Activated CD8-positive, alpha-beta T cell treated with anti-CD3 and anti-CD28 coated beads for 36 hours (primary cell): Measurements from ENCODE around the gene MVB12B. TPM values are rescaled to one million over a fixed set of nuclear protein-coding genes. Genes with fewer than 3 reads are reported as not detected.

ENCODE experiments used
- ATAC-seq: fragments of 200-7000 bp; cut with Tn5 transposase; one replicate; pipeline ENCODE4 v1.10.0; 2021; ENCODE audit warnings: mild to moderate bottlenecking, moderate library complexity
- CTCF ChIA-PET: fragments of 350-600 bp; sonication (Branson Sonifier 250); formaldehyde crosslinking; loops from one replicate; lab custom pipeline; 2021; ENCODE audit warnings: antibody characterized with exemption; lab: Charles Lee
- POLR2A ChIA-PET: fragments of 350-600 bp; sonication (Branson Sonifier 250); formaldehyde crosslinking; loops from one replicate; lab custom pipeline; 2021; ENCODE audit warnings: antibody characterized with exemption; lab: Charles Lee
- DNase-seq: peaks from one replicate; pipeline ENCODE4 v3.0.0-alpha.2; 2020
- H3K27ac Mint-ChIP-seq: one replicate; pipeline ENCODE4 v1.8.0; 2021; ENCODE audit warnings: mild to moderate bottlenecking, mixed read lengths
- H3K27me3 Mint-ChIP-seq: one replicate; pipeline ENCODE4 v1.8.0; 2021; ENCODE audit warnings: mixed read lengths
- H3K36me3 Mint-ChIP-seq: one replicate; pipeline ENCODE4 v1.8.0; 2021; ENCODE audit warnings: low read depth, mixed read lengths
- H3K4me1 Mint-ChIP-seq: one replicate; pipeline ENCODE4 v1.8.0; 2021; ENCODE audit warnings: low read depth, mixed read lengths
- H3K4me3 Mint-ChIP-seq: one replicate; pipeline ENCODE4 v1.8.0; 2021; ENCODE audit warnings: mild to moderate bottlenecking, moderate library complexity, mixed read lengths
- H3K9me3 Mint-ChIP-seq: one replicate; pipeline ENCODE4 v1.8.0; 2021; ENCODE audit warnings: mixed read lengths
- CTCF ChIP-seq: fragments of 200-600 bp; IDR thresholded peaks from one replicate; pipeline ENCODE4 v1.8.0; 2022; ENCODE audit warnings: antibody characterized with exemption, mild to moderate bottlenecking
- intact Hi-C: fragments of 100-400 bp; cut with micrococcal nuclease; formaldehyde crosslinking; loops from one replicate; pipeline ENCODE4 v1.10.0; 2022
- total RNA-seq, 2 experiments: library from RNA; stranded (reverse); gene quantifications; one replicate each; pipeline ENCODE4 v1.2.3, GENCODE V29; 2021

Gene MVB12B
- total RNA-seq, 2 experiments from 2014 or later: 6.4 to 6.6 TPM

GRCh38 chr9:126404459-126404858 is 77.8 kb downstream of the MVB12B start:
- intact Hi-C loops: no loop called here
- Mint-ChIP-seq H3K36me3 (no peaks in the 10 kb centered on the region), H3K27ac (no peak overlapping the region), H3K4me3 (no peak overlapping the region), H3K4me1 (peaks cover 22% of the 10 kb centered on the region), H3K27me3 (no peaks in the 10 kb centered on the region), H3K9me3 (no peaks in the 10 kb centered on the region)
- no peak for TF ChIP-seq CTCF
- ATAC-seq: no peak
- ChIA-PET POLR2A (interaction anchor here (1.2 kb wide), 1 partner anchor 66 kb away, joined by 3 read pairs; no protein-coding TSS in a partner anchor), CTCF (interaction anchor here (3.1 kb wide), 1 partner anchor 87 kb away, joined by 17 read pairs; no protein-coding TSS in a partner anchor)
- DNase-seq: no peak

- H3K36me3 Mint-ChIP-seq: no peaks in the 10 kb centered on the region
These were observed 79.5 kb downstream of the MVB12B start for GRCh38 chr9:126406075-126406667.

GRCh38 chr9:126407114-126407870 is 80.7 kb downstream of the MVB12B start:
- intact Hi-C loops: no loop called here
- Mint-ChIP-seq H3K9me3 (no peaks in the 10 kb centered on the region), H3K27me3 (no peaks in the 10 kb centered on the region), H3K4me3 (no peak overlapping the region), H3K27ac (no peak overlapping the region), H3K36me3 (no peaks in the 10 kb centered on the region), H3K4me1 (peaks cover 45% of the 10 kb centered on the region)
- no peak for ATAC-seq
- ChIA-PET POLR2A (no interaction called here), CTCF (interaction anchor here (2.8 kb wide), 1 partner anchor 9 kb away, joined by 12 read pairs; no protein-coding TSS in a partner anchor)
- DNase-seq: no peak
- TF ChIP-seq CTCF: no peak

More at GRCh38 chr9:126406075-126406667, 79.5 kb downstream of the MVB12B start:
- Mint-ChIP-seq H3K27me3 (no peaks in the 10 kb centered on the region), H3K9me3 (no peaks in the 10 kb centered on the region), H3K4me3 (no peak overlapping the region), H3K4me1 (peaks cover 35% of the 10 kb centered on the region), H3K27ac (no peak overlapping the region)
- POLR2A ChIA-PET: interaction anchor here (0.5 to 0.6 kb wide), 2 partner anchors 116 to 845 kb away, joined by 3 read pairs; no protein-coding TSS in a partner anchor
- DNase-seq: no peak
- no peak for TF ChIP-seq CTCF
- ATAC-seq: no peak
- CTCF ChIA-PET: interaction anchor here (2.8 to 3.1 kb wide), 2 partner anchors 8 to 85 kb away, joined by 12 to 17 read pairs; no protein-coding TSS in a partner anchor
- intact Hi-C loops: no loop called here

GRCh38 chr9:126408004-126408403 is 81.4 kb downstream of the MVB12B start:
- Mint-ChIP-seq H3K27ac (no peak overlapping the region), H3K9me3 (no peaks in the 10 kb centered on the region), H3K4me1 (peaks cover 46% of the 10 kb centered on the region), H3K4me3 (no peak overlapping the region), H3K36me3 (no peaks in the 10 kb centered on the region), H3K27me3 (no peaks in the 10 kb centered on the region)
- intact Hi-C loops: no loop called here
- CTCF ChIA-PET: interaction anchor here (2.8 kb wide), 1 partner anchor 10 kb away, joined by 12 read pairs; no protein-coding TSS in a partner anchor
- POLR2A ChIA-PET: no interaction called here
- ATAC-seq (no peak), DNase-seq (no peak)
- TF ChIP-seq CTCF: no peak
